Panc1 (cell line): ENCODE data around the gene SH2D1B. TPM values are rescaled to one million over a fixed set of nuclear protein-coding genes. Genes with fewer than 3 reads are reported as not detected.

Experiments used
- ATAC-seq: fragments of 200-7000 bp; cut with Tn5 transposase; 2 replicates; pipeline ENCODE4 v1.9.1; 2020; ENCODE audit warnings: mild to moderate bottlenecking, moderate library complexity
- BruUV-seq: library from RNA; stranded (reverse); fragments of 400-500 nt; replicated peaks from 2 replicates; lab custom pipeline; 2021; lab: Mats Ljungman, UMichigan
- CTCF ChIA-PET: fragments of 300-600 bp; sonication (Branson Sonifier 250); formaldehyde crosslinking; loops from one replicate; lab custom pipeline; 2022; ENCODE audit warnings: antibody characterized with exemption; lab: Charles Lee
- POLR2A ChIA-PET: fragments of 300-600 bp; sonication (Branson Sonifier 250); formaldehyde crosslinking; loops from one replicate; lab custom pipeline; 2022; ENCODE audit warnings: antibody characterized with exemption; lab: Charles Lee
- DNase-seq: peaks from one replicate; pipeline ENCODE4 v3.0.0-alpha.2; 2010; ENCODE audit warnings: low read depth, low spot score
- H3K27ac ChIP-seq: 2 replicates; pipeline ENCODE4 v1.5.1; 2011; ENCODE audit warnings: mild to moderate bottlenecking, low read length, inconsistent platforms
- H3K27me3 ChIP-seq: fragments of 200-500 bp; sonication (Bioruptor generic); 2 replicates; pipeline ENCODE4 v1.6.0; 2014; ENCODE audit warnings: low read length, inconsistent platforms; ENCODE audit not compliant: control insufficient read depth, insufficient read depth
- H3K36me3 ChIP-seq: fragments of 200-500 bp; sonication (Bioruptor generic); 2 replicates; pipeline ENCODE4 v1.5.1; 2014; ENCODE audit warnings: inconsistent platforms, mild to moderate bottlenecking, low read length, moderate library complexity; ENCODE audit not compliant: control insufficient read depth, insufficient read depth
- H3K4me1 ChIP-seq: 2 replicates; pipeline ENCODE4 v1.5.1; 2011; ENCODE audit warnings: inconsistent platforms, mild to moderate bottlenecking, low read length, moderate library complexity; ENCODE audit not compliant: control insufficient read depth, insufficient read depth
- H3K4me3 ChIP-seq, 2 experiments: 2 replicates each; pipeline ENCODE4 v1.5.1; 2011 to 2012; ENCODE audit warnings: low read depth in 2 of 2, low read length in 2 of 2, mild to moderate bottlenecking in 2 of 2, inconsistent platforms in 1 of 2, moderate library complexity in 1 of 2
- H3K9me3 ChIP-seq: fragments of 200-500 bp; sonication (Bioruptor generic); 2 replicates; pipeline ENCODE4 v1.5.1; 2014; ENCODE audit warnings: low read depth, mild to moderate bottlenecking, inconsistent platforms, low read length, moderate library complexity; ENCODE audit not compliant: control insufficient read depth, insufficient read depth
- POLR2AphosphoS5 ChIP-seq: IDR thresholded peaks from 2 replicates; pipeline ENCODE4 v1.6.1; 2012; ENCODE audit warnings: mild to moderate bottlenecking, low read depth, low read length, moderate library complexity
- SIN3A ChIP-seq: IDR thresholded peaks from 2 replicates; pipeline ENCODE4 v1.6.1; 2012; ENCODE audit warnings: low read depth, mild to moderate bottlenecking, low read length, moderate library complexity, borderline replicate concordance; ENCODE audit not compliant: insufficient read depth
- TCF7L2 ChIP-seq: IDR thresholded peaks from 2 replicates; pipeline ENCODE4 v1.6.1; 2011; ENCODE audit warnings: mild to moderate bottlenecking, low read depth, low read length, inconsistent platforms
- in situ Hi-C: cut with HindIII; loops from 2 replicates; pipeline ENCODE4 v1.10.0; 2016; ENCODE audit warnings: low sequenced_read_pairs, low pct_unique_long_range_greater_than_20kb
- intact Hi-C: fragments of 100-400 bp; cut with micrococcal nuclease; formaldehyde crosslinking; loops from one replicate; pipeline ENCODE4 v1.10.0; 2022; ENCODE audit not compliant: unreplicated experiment
- total RNA-seq: library from RNA; stranded (reverse); gene quantifications from one replicate; pipeline ENCODE4 v1.2.1, GENCODE V29; 2021; ENCODE audit not compliant: unreplicated experiment
- TF ChIP-seq, protein P1 (sequence below): fragments of 450-650 bp; IDR thresholded peaks from 2 replicates; pipeline ENCODE4 v1.5.1; 2017; ENCODE audit warnings: mild to moderate bottlenecking
- TF ChIP-seq, protein P2 (sequence below), 2 experiments: IDR thresholded peaks; 2 replicates each; pipeline ENCODE4 v1.6.1; 2011 to 2012; ENCODE audit warnings: low read depth in 2 of 2, control low read depth in 1 of 2, low read length in 1 of 2, mild to moderate bottlenecking in 1 of 2, moderate library complexity in 1 of 2; ENCODE audit not compliant: insufficient read depth in 1 of 2

SH2D1B gene
- total RNA-seq, 1 experiment from 2014 or later, result not detected

DNA sequence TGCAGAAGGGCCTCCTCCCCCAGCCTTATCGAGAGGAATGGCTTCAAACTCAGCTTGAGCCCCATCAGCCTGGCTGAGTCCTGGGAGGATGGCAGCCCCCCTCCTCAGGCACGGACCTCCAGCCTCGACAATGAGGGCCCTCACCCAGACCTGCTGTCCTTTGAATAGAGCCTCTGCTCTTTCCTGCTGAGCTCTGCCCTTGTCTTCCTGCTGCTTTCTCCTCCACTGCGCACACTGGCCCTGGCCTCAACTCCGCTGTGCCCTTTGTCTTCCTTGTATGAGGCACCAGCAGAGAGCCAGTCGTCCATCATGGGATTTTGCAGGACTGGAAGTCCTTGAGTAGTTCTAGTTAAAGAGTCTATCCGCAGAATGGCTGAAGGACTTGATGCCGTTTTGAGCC is 28.4 kb downstream of the SH2D1B start:
- intact Hi-C loops (no loop called here), in situ Hi-C loops (no loop called here)
- no peak overlapping the region for H3K27ac ChIP-seq
- H3K4me1 ChIP-seq, result peaks cover 5% of the 10 kb centered on the region; the same call in 1 of the 2 replicates
- H3K36me3 ChIP-seq, result no peaks in the 10 kb centered on the region
- BruUV-seq, result no TSS peak
- TF ChIP-seq, protein P1, sequence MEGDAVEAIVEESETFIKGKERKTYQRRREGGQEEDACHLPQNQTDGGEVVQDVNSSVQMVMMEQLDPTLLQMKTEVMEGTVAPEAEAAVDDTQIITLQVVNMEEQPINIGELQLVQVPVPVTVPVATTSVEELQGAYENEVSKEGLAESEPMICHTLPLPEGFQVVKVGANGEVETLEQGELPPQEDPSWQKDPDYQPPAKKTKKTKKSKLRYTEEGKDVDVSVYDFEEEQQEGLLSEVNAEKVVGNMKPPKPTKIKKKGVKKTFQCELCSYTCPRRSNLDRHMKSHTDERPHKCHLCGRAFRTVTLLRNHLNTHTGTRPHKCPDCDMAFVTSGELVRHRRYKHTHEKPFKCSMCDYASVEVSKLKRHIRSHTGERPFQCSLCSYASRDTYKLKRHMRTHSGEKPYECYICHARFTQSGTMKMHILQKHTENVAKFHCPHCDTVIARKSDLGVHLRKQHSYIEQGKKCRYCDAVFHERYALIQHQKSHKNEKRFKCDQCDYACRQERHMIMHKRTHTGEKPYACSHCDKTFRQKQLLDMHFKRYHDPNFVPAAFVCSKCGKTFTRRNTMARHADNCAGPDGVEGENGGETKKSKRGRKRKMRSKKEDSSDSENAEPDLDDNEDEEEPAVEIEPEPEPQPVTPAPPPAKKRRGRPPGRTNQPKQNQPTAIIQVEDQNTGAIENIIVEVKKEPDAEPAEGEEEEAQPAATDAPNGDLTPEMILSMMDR, result no peak
- TF ChIP-seq, protein P2, sequence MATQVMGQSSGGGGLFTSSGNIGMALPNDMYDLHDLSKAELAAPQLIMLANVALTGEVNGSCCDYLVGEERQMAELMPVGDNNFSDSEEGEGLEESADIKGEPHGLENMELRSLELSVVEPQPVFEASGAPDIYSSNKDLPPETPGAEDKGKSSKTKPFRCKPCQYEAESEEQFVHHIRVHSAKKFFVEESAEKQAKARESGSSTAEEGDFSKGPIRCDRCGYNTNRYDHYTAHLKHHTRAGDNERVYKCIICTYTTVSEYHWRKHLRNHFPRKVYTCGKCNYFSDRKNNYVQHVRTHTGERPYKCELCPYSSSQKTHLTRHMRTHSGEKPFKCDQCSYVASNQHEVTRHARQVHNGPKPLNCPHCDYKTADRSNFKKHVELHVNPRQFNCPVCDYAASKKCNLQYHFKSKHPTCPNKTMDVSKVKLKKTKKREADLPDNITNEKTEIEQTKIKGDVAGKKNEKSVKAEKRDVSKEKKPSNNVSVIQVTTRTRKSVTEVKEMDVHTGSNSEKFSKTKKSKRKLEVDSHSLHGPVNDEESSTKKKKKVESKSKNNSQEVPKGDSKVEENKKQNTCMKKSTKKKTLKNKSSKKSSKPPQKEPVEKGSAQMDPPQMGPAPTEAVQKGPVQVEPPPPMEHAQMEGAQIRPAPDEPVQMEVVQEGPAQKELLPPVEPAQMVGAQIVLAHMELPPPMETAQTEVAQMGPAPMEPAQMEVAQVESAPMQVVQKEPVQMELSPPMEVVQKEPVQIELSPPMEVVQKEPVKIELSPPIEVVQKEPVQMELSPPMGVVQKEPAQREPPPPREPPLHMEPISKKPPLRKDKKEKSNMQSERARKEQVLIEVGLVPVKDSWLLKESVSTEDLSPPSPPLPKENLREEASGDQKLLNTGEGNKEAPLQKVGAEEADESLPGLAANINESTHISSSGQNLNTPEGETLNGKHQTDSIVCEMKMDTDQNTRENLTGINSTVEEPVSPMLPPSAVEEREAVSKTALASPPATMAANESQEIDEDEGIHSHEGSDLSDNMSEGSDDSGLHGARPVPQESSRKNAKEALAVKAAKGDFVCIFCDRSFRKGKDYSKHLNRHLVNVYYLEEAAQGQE (IDR thresholded peaks at IDR 0.05; ENCODE audit: insufficient read depth in 1 of 2, low read depth in 2 of 2, low read length in 1 of 2), result no peak
- TF ChIP-seq TCF7L2 (no peak), SIN3A (no peak)
- POLR2A ChIA-PET, result interaction anchor here (0.9 kb wide), 1 partner anchor 243 kb away, joined by 3 read pairs; no protein-coding TSS in a partner anchor
- DNase-seq, result no peak
- CTCF ChIA-PET, result no interaction called here
- H3K4me3 ChIP-seq, result no peak overlapping the region
- H3K27me3 ChIP-seq, result no peaks in the 10 kb centered on the region
- ATAC-seq, result no peak
- H3K9me3 ChIP-seq, result no peaks in the 10 kb centered on the region

DNA sequence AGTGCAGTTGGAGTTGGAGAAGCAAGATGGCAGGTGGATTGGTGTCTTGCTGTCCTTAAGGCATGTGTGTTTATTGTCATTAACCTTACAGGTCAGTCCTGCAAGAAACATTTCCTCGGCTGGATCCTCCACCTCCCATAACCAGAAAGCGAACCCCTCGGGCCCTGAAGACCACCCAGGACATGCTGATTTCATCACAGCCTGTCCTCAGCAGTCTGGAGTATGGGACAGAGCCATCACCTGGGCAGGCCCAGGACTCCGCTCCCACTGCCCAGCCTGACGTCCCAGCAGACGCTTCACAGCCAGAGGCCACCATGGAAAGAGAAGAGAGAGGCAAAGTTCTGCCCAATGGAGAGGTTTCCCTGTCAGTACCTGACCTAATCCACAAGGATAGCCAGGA is 28.8 kb downstream of the SH2D1B start:
- H3K36me3 ChIP-seq, result no peaks in the 10 kb centered on the region
- H3K9me3 ChIP-seq, result no peaks in the 10 kb centered on the region
- ATAC-seq (no peak), DNase-seq (no peak)
- no peaks in the 10 kb centered on the region for H3K27me3 ChIP-seq
- intact Hi-C loops (no loop called here), in situ Hi-C loops (no loop called here)
- no peak overlapping the region for H3K4me3 ChIP-seq
- H3K4me1 ChIP-seq, result peaks cover 3% of the 10 kb centered on the region; the same call in 1 of the 2 replicates
- BruUV-seq, result no TSS peak
- ChIA-PET CTCF (no interaction called here), POLR2A (interaction anchor here (0.9 kb wide), 1 partner anchor 243 kb away, joined by 3 read pairs; no protein-coding TSS in a partner anchor)
- H3K27ac ChIP-seq, result no peak overlapping the region
- TF ChIP-seq TCF7L2, result no peak
- TF ChIP-seq, protein P1, result no peak
- TF ChIP-seq POLR2AphosphoS5, result no peak
- TF ChIP-seq, protein P2 (IDR thresholded peaks at IDR 0.05; ENCODE audit: insufficient read depth in 1 of 2, low read depth in 2 of 2, low read length in 1 of 2), result no peak
- TF ChIP-seq SIN3A, result no peak
